IMR-90 (cell line): ENCODE data around the gene WDR81. TPM values are rescaled to one million over a fixed set of nuclear protein-coding genes. Genes with fewer than 3 reads are reported as not detected.

ENCODE experiments used
- ATAC-seq: fragments of 200-7000 bp; cut with Tn5 transposase; 2 replicates; pipeline ENCODE4 v1.9.1; 2020; ENCODE audit warnings: low read depth, mild to moderate bottlenecking, moderate library complexity
- BruUV-seq: library from RNA; stranded (reverse); fragments of 400-500 nt; replicated peaks from 2 replicates; lab custom pipeline; 2021; lab: Mats Ljungman, UMichigan
- CTCF ChIA-PET: fragments of 300-600 bp; formaldehyde crosslinking; extraction: SDS; loops from one replicate; lab custom pipeline; 2021; ENCODE audit warnings: antibody characterized with exemption; lab: Yijun Ruan, JAX
- POLR2A ChIA-PET: fragments of 300-600 bp; sonication (Branson Sonifier 250); formaldehyde crosslinking; loops from one replicate; lab custom pipeline; 2022; ENCODE audit warnings: antibody characterized with exemption; ENCODE audit not compliant: unreplicated experiment; lab: Charles Lee
- DNase-seq: peaks from one replicate; pipeline ENCODE4 v3.0.0; 2013
- H2AFZ ChIP-seq: replicated peaks from 2 replicates; pipeline ENCODE3; 2013; ENCODE audit warnings: low read length, mild to moderate bottlenecking; ENCODE audit not compliant: poor library complexity
- H2AK5ac ChIP-seq: 2 replicates; pipeline ENCODE4 v1.6.1; 2013; ENCODE audit warnings: low read depth, low read length, inconsistent platforms
- H2AK9ac ChIP-seq: replicated peaks from 2 replicates; pipeline ENCODE3; 2013; ENCODE audit warnings: mild to moderate bottlenecking, low read depth, low read length, moderate library complexity; ENCODE audit not compliant: poor library complexity
- H2BK120ac ChIP-seq: 2 replicates; pipeline ENCODE4 v1.6.1; 2013; ENCODE audit warnings: low read depth, low read length, inconsistent platforms
- H2BK15ac ChIP-seq: 3 replicates; pipeline ENCODE4 v1.6.1; 2013; ENCODE audit warnings: low read depth, low read length, inconsistent platforms
- H2BK20ac ChIP-seq: 2 replicates; pipeline ENCODE4 v1.6.1; 2013; ENCODE audit warnings: low read depth, mild to moderate bottlenecking, inconsistent platforms, low read length, moderate library complexity
- H2BK5ac ChIP-seq: 2 replicates; pipeline ENCODE4 v1.6.1; 2013; ENCODE audit warnings: mild to moderate bottlenecking, low read depth, low read length, inconsistent platforms; ENCODE audit not compliant: poor library complexity, severe bottlenecking
- H3K14ac ChIP-seq: replicated peaks from 2 replicates; pipeline ENCODE4 v1.6.1; 2013; ENCODE audit warnings: low read depth, low read length, inconsistent platforms
- H3K18ac ChIP-seq: 2 replicates; pipeline ENCODE4 v1.6.1; 2013; ENCODE audit warnings: low read depth, low read length, control low read depth
- H3K23ac ChIP-seq: 2 replicates; pipeline ENCODE4 v1.6.1; 2013; ENCODE audit warnings: low read depth, low read length, inconsistent platforms
- H3K27ac ChIP-seq: 2 replicates; pipeline ENCODE4 v1.5.1; 2013; ENCODE audit warnings: mild to moderate bottlenecking, control low read depth, low read length; ENCODE audit not compliant: insufficient read depth
- H3K27me3 ChIP-seq: 2 replicates; pipeline ENCODE4 v1.6.1; 2013; ENCODE audit warnings: low read length; ENCODE audit not compliant: control insufficient read depth, insufficient read depth
- H3K36me3 ChIP-seq: 2 replicates; pipeline ENCODE4 v1.6.1; 2013; ENCODE audit warnings: low read length, mixed read lengths; ENCODE audit not compliant: control insufficient read depth, insufficient read depth
- H3K4ac ChIP-seq: 2 replicates; pipeline ENCODE4 v1.6.1; 2013; ENCODE audit warnings: low read depth, low read length, inconsistent platforms
- H3K4me1 ChIP-seq: 2 replicates; pipeline ENCODE4 v1.6.1; 2013; ENCODE audit warnings: low read length, mixed read lengths; ENCODE audit not compliant: control insufficient read depth, insufficient read depth
- H3K4me2 ChIP-seq: 2 replicates; pipeline ENCODE4 v1.6.1; 2013; ENCODE audit warnings: low read depth, mild to moderate bottlenecking, control low read depth, low read length, moderate library complexity
- H3K4me3 ChIP-seq: 2 replicates; pipeline ENCODE4 v1.5.1; 2013; ENCODE audit warnings: low read depth, mild to moderate bottlenecking, control low read depth, low read length, moderate library complexity; ENCODE audit not compliant: insufficient read depth
- H3K56ac ChIP-seq: 2 replicates; pipeline ENCODE4 v1.6.1; 2013; ENCODE audit warnings: low read length, inconsistent platforms; ENCODE audit not compliant: insufficient read depth; ENCODE audit errors: extremely low read depth
- H3K79me1 ChIP-seq, 2 experiments: 2 replicates each; pipeline ENCODE4 v1.6.1; 2013; ENCODE audit warnings: low read length in 2 of 2, inconsistent platforms in 1 of 2, low read depth in 1 of 2
- H3K9ac ChIP-seq: 2 replicates; pipeline ENCODE4 v1.6.1; 2013; ENCODE audit warnings: low read depth, low read length, control low read depth
- H3K9me1 ChIP-seq: 2 replicates; pipeline ENCODE4 v1.6.1; 2013; ENCODE audit warnings: low read length, inconsistent platforms; ENCODE audit not compliant: insufficient read depth
- H3K9me3 ChIP-seq: 2 replicates; pipeline ENCODE4 v1.6.1; 2013; ENCODE audit warnings: low read length; ENCODE audit not compliant: control insufficient read depth, insufficient read depth
- H4K20me1 ChIP-seq: 2 replicates; pipeline ENCODE4 v1.6.1; 2013; ENCODE audit warnings: low read length, inconsistent platforms; ENCODE audit not compliant: insufficient read depth
- H4K5ac ChIP-seq: 2 replicates; pipeline ENCODE4 v1.6.1; 2013; ENCODE audit warnings: mild to moderate bottlenecking, low read depth, low read length, control low read depth
- H4K8ac ChIP-seq, 2 experiments: 2 replicates each; pipeline ENCODE4 v1.6.1; 2013; ENCODE audit warnings: low read depth in 2 of 2, low read length in 2 of 2, control low read depth in 1 of 2, inconsistent platforms in 1 of 2
- H4K91ac ChIP-seq: 2 replicates; pipeline ENCODE4 v1.6.1; 2013; ENCODE audit warnings: low read depth, low read length, inconsistent platforms; ENCODE audit not compliant: insufficient read depth
- BHLHE40 ChIP-seq: fragments of 150-350 bp; IDR thresholded peaks from 2 replicates; pipeline ENCODE4 v1.6.1; 2016; ENCODE audit warnings: mild to moderate bottlenecking, low read depth, low read length
- CEBPB ChIP-seq: IDR thresholded peaks from 2 replicates; pipeline ENCODE4 v1.6.1; 2012; ENCODE audit warnings: low read depth, low read length, improper control_type of control experiment
- CHD1 ChIP-seq: IDR thresholded peaks from 2 replicates; pipeline ENCODE4 v1.6.1; 2012; ENCODE audit warnings: low read depth, low read length, improper control_type of control experiment
- FOS ChIP-seq: fragments of 150-350 bp; IDR thresholded peaks from 2 replicates; pipeline ENCODE4 v1.6.1; 2016; ENCODE audit warnings: low read depth, low read length
- MAFK ChIP-seq: IDR thresholded peaks from 2 replicates; pipeline ENCODE4 v1.6.1; 2012; ENCODE audit warnings: low read depth, low read length, improper control_type of control experiment
- MAZ ChIP-seq: IDR thresholded peaks from 2 replicates; pipeline ENCODE4 v1.6.1; 2012; ENCODE audit warnings: low read depth, mild to moderate bottlenecking, low read length, improper control_type of control experiment, moderate library complexity, borderline replicate concordance
- NFE2L2 ChIP-seq: fragments of 150-350 bp; IDR thresholded peaks from 2 replicates; pipeline ENCODE4 v1.6.1; 2016; ENCODE audit warnings: low read depth, mild to moderate bottlenecking, low read length
- RFX5 ChIP-seq: IDR thresholded peaks from 2 replicates; pipeline ENCODE4 v1.8.0; 2012; ENCODE audit warnings: low read depth, mild to moderate bottlenecking, low read length, moderate library complexity
- SMC3 ChIP-seq: fragments of 150-350 bp; IDR thresholded peaks from 2 replicates; pipeline ENCODE4 v1.6.1; 2016; ENCODE audit warnings: low read depth, mild to moderate bottlenecking, antibody characterized with exemption, low read length, moderate library complexity
- WGBS, 2 experiments: methylation state at CpG; one replicate each; pipeline versions ENCODE4 v1.1.5 to v1.1.7; 2013; ENCODE audit warnings: missing lambda C conversion rate in 2 of 2; ENCODE audit not compliant: insufficient read length in 1 of 2; ENCODE audit errors: extremely low coverage in 2 of 2; 5-methylcytosine and 5-hydroxymethylcytosine counted together
- dilution Hi-C: fragments of 300-500 bp; cut with HindIII; formaldehyde crosslinking; loops from one replicate; pipeline ENCODE4 v1.14.3; 2018; ENCODE audit warnings: low sequenced_read_pairs; ENCODE audit not compliant: unreplicated experiment
- in situ Hi-C: fragments of 300-500 bp; cut with MboI; formaldehyde crosslinking; loops from 3 replicates; pipeline ENCODE4 v1.14.3; 2019; ENCODE audit warnings: low sequenced_read_pairs, inconsistent platforms, mixed read lengths
- intact Hi-C: fragments of 100-400 bp; cut with micrococcal nuclease; formaldehyde crosslinking; loops from 2 replicates; pipeline ENCODE4 v1.10.0; 2022
- polyA plus RNA-seq, 3 experiments: library from polyadenylated mRNA; depleted of rRNA; stranded (reverse); fragments of >200 nt; gene quantifications; 2 replicates each; pipeline ENCODE4 v1.2.3, GENCODE V29; 2012; ENCODE audit warnings: low replicate concordance in 1 of 3
- total RNA-seq: library from RNA; depleted of rRNA; stranded (reverse); fragments of >200 nt; gene quantifications from 2 replicates; pipeline ENCODE4 v1.2.3, GENCODE V29; 2012
- TF ChIP-seq, protein P1 (sequence below): fragments of 150-350 bp; IDR thresholded peaks from 2 replicates; pipeline ENCODE4 v1.6.1; 2017; ENCODE audit warnings: mild to moderate bottlenecking, antibody characterized with exemption, low read length, low read depth
- TF ChIP-seq, protein P2 (sequence below): fragments of 150-350 bp; IDR thresholded peaks from 2 replicates; pipeline ENCODE4 v1.6.1; 2016; ENCODE audit warnings: low read depth, mild to moderate bottlenecking, low read length, moderate library complexity, borderline replicate concordance
- TF ChIP-seq, protein P3 (sequence below): conservative IDR thresholded peaks from 2 replicates; pipeline ENCODE4 v1.5.1; 2012; ENCODE audit warnings: mild to moderate bottlenecking, low read depth, low read length, improper control_type of control experiment

WDR81 gene
- total and polyA plus RNA-seq, 2 of the 4 experiments (the other 2 are of a cell fraction): 3.0 to 8.4 TPM

DNA sequence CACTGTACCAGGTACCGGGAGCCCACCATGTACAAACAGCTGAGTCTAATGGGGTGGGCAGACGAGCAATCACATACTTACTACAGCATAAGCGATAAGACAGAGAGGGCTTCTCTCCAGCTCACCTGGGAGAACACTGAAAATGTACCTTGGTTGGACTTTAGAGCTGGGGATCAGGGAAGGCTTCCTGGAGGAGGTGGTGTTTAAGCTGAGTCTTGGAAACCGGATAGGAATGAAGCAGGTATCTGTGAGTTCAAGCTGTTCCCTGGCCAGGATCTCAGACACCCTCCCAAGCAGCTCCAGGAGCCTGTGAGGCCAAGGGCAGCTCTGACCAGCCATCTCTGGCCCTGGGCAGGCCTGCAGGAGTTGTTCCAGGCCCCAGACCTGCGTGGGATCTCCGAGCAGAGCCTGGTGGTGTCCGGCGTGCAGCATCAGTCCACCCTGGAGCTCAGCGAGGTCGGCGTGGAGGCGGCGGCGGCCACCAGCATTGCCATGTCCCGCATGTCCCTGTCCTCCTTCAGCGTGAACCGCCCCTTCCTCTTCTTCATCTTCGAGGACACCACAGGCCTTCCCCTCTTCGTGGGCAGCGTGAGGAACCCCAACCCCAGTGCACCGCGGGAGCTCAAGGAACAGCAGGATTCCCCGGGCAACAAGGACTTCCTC, 29.4 kb downstream of the WDR81 start:
- Histone ChIP-seq H3K36me3 (no peaks in the 10 kb centered on the region), H3K9me1 (no peaks in the 10 kb centered on the region), H3K4me1 (no peaks in the 10 kb centered on the region), H2BK20ac (no peak overlapping the region), H3K18ac (no peak overlapping the region), H2BK15ac (no peak overlapping the region), H3K27me3 (peaks cover 2% of the 10 kb centered on the region; the same call in 1 of the 2 replicates), H2AK5ac (no peak overlapping the region), H3K9ac (no peak overlapping the region), H3K4ac (no peak overlapping the region), H4K20me1 (no peaks in the 10 kb centered on the region), H2BK5ac (no peak overlapping the region), H3K4me3 (no peak overlapping the region), H4K5ac (no peak overlapping the region), H3K23ac (no peak overlapping the region), H2BK120ac (no peak overlapping the region), H3K79me1 (no peaks in the 10 kb centered on the region), H3K14ac (no peak overlapping the region), H4K8ac (no peak overlapping the region), H3K4me2 (no peak overlapping the region), H3K9me3 (no peaks in the 10 kb centered on the region), H4K91ac (no peak overlapping the region), H3K56ac (no peak overlapping the region), H3K27ac (no peak overlapping the region), H2AK9ac (no peak overlapping the region), H2AFZ (peak overlapping the region; percentile 56)
- ChIA-PET CTCF (no interaction called here), POLR2A (no interaction called here)
- TF ChIP-seq, protein P1, sequence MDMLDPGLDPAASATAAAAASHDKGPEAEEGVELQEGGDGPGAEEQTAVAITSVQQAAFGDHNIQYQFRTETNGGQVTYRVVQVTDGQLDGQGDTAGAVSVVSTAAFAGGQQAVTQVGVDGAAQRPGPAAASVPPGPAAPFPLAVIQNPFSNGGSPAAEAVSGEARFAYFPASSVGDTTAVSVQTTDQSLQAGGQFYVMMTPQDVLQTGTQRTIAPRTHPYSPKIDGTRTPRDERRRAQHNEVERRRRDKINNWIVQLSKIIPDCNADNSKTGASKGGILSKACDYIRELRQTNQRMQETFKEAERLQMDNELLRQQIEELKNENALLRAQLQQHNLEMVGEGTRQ: no peak
- TF ChIP-seq MAFK (no peak), NFE2L2 (no peak), BHLHE40 (no peak), SMC3 (no peak), FOS (no peak), CEBPB (no peak), MAZ (no peak), CHD1 (no peak), RFX5 (no peak)
- TF ChIP-seq, protein P2, sequence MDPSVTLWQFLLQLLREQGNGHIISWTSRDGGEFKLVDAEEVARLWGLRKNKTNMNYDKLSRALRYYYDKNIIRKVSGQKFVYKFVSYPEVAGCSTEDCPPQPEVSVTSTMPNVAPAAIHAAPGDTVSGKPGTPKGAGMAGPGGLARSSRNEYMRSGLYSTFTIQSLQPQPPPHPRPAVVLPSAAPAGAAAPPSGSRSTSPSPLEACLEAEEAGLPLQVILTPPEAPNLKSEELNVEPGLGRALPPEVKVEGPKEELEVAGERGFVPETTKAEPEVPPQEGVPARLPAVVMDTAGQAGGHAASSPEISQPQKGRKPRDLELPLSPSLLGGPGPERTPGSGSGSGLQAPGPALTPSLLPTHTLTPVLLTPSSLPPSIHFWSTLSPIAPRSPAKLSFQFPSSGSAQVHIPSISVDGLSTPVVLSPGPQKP: no peak
- TF ChIP-seq, protein P3, sequence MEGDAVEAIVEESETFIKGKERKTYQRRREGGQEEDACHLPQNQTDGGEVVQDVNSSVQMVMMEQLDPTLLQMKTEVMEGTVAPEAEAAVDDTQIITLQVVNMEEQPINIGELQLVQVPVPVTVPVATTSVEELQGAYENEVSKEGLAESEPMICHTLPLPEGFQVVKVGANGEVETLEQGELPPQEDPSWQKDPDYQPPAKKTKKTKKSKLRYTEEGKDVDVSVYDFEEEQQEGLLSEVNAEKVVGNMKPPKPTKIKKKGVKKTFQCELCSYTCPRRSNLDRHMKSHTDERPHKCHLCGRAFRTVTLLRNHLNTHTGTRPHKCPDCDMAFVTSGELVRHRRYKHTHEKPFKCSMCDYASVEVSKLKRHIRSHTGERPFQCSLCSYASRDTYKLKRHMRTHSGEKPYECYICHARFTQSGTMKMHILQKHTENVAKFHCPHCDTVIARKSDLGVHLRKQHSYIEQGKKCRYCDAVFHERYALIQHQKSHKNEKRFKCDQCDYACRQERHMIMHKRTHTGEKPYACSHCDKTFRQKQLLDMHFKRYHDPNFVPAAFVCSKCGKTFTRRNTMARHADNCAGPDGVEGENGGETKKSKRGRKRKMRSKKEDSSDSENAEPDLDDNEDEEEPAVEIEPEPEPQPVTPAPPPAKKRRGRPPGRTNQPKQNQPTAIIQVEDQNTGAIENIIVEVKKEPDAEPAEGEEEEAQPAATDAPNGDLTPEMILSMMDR: no peak
- whole genome bisulfite sequencing, 2 experiments: 87% methylated on average over 16 of the region's 23 CpGs; no CpG with 5 or more reads in 1 of the 2 experiments
- no peak for DNase-seq
- in situ Hi-C loops: no loop called here
- intact Hi-C loops: no loop called here
- ATAC-seq: no peak
- dilution Hi-C loops: no loop called here
- BruUV-seq: no TSS peak
